IMR-90 (cell line): ENCODE results near the gene RUFY4. TPM values are rescaled to one million over a fixed set of nuclear protein-coding genes. Genes with fewer than 3 reads are reported as not detected.
A peak's percentile ranks its signal among the peaks of the same experiment; 100 is the strongest.

Experiments used
- ATAC-seq: fragments of 200-7000 bp; cut with Tn5 transposase; 2 replicates; pipeline ENCODE4 v1.9.1; 2020; ENCODE audit warnings: low read depth, mild to moderate bottlenecking, moderate library complexity
- BruUV-seq: library from RNA; stranded (reverse); fragments of 400-500 nt; replicated peaks from 2 replicates; lab custom pipeline; 2021; lab: Mats Ljungman, UMichigan
- CTCF ChIA-PET: fragments of 300-600 bp; formaldehyde crosslinking; extraction: SDS; loops from one replicate; lab custom pipeline; 2021; ENCODE audit warnings: antibody characterized with exemption; lab: Yijun Ruan, JAX
- POLR2A ChIA-PET: fragments of 300-600 bp; sonication (Branson Sonifier 250); formaldehyde crosslinking; loops from one replicate; lab custom pipeline; 2022; ENCODE audit warnings: antibody characterized with exemption; ENCODE audit not compliant: unreplicated experiment; lab: Charles Lee
- DNase-seq: peaks from one replicate; pipeline ENCODE4 v3.0.0; 2013
- H2AFZ ChIP-seq: replicated peaks from 2 replicates; pipeline ENCODE3; 2013; ENCODE audit warnings: low read length, mild to moderate bottlenecking; ENCODE audit not compliant: poor library complexity
- H2AK5ac ChIP-seq: 2 replicates; pipeline ENCODE4 v1.6.1; 2013; ENCODE audit warnings: low read depth, low read length, inconsistent platforms
- H2AK9ac ChIP-seq: replicated peaks from 2 replicates; pipeline ENCODE3; 2013; ENCODE audit warnings: mild to moderate bottlenecking, low read depth, low read length, moderate library complexity; ENCODE audit not compliant: poor library complexity
- H2BK120ac ChIP-seq: 2 replicates; pipeline ENCODE4 v1.6.1; 2013; ENCODE audit warnings: low read depth, low read length, inconsistent platforms
- H2BK15ac ChIP-seq: 3 replicates; pipeline ENCODE4 v1.6.1; 2013; ENCODE audit warnings: low read depth, low read length, inconsistent platforms
- H2BK20ac ChIP-seq: 2 replicates; pipeline ENCODE4 v1.6.1; 2013; ENCODE audit warnings: low read depth, mild to moderate bottlenecking, inconsistent platforms, low read length, moderate library complexity
- H2BK5ac ChIP-seq: 2 replicates; pipeline ENCODE4 v1.6.1; 2013; ENCODE audit warnings: mild to moderate bottlenecking, low read depth, low read length, inconsistent platforms; ENCODE audit not compliant: poor library complexity, severe bottlenecking
- H3K14ac ChIP-seq: replicated peaks from 2 replicates; pipeline ENCODE4 v1.6.1; 2013; ENCODE audit warnings: low read depth, low read length, inconsistent platforms
- H3K18ac ChIP-seq: 2 replicates; pipeline ENCODE4 v1.6.1; 2013; ENCODE audit warnings: low read depth, low read length, control low read depth
- H3K23ac ChIP-seq: 2 replicates; pipeline ENCODE4 v1.6.1; 2013; ENCODE audit warnings: low read depth, low read length, inconsistent platforms
- H3K27ac ChIP-seq: 2 replicates; pipeline ENCODE4 v1.5.1; 2013; ENCODE audit warnings: mild to moderate bottlenecking, control low read depth, low read length; ENCODE audit not compliant: insufficient read depth
- H3K27me3 ChIP-seq: 2 replicates; pipeline ENCODE4 v1.6.1; 2013; ENCODE audit warnings: low read length; ENCODE audit not compliant: control insufficient read depth, insufficient read depth
- H3K36me3 ChIP-seq: 2 replicates; pipeline ENCODE4 v1.6.1; 2013; ENCODE audit warnings: low read length, mixed read lengths; ENCODE audit not compliant: control insufficient read depth, insufficient read depth
- H3K4ac ChIP-seq: 2 replicates; pipeline ENCODE4 v1.6.1; 2013; ENCODE audit warnings: low read depth, low read length, inconsistent platforms
- H3K4me1 ChIP-seq: 2 replicates; pipeline ENCODE4 v1.6.1; 2013; ENCODE audit warnings: low read length, mixed read lengths; ENCODE audit not compliant: control insufficient read depth, insufficient read depth
- H3K4me2 ChIP-seq: 2 replicates; pipeline ENCODE4 v1.6.1; 2013; ENCODE audit warnings: low read depth, mild to moderate bottlenecking, control low read depth, low read length, moderate library complexity
- H3K4me3 ChIP-seq: 2 replicates; pipeline ENCODE4 v1.5.1; 2013; ENCODE audit warnings: low read depth, mild to moderate bottlenecking, control low read depth, low read length, moderate library complexity; ENCODE audit not compliant: insufficient read depth
- H3K56ac ChIP-seq: 2 replicates; pipeline ENCODE4 v1.6.1; 2013; ENCODE audit warnings: low read length, inconsistent platforms; ENCODE audit not compliant: insufficient read depth; ENCODE audit errors: extremely low read depth
- H3K79me1 ChIP-seq, 2 experiments: 2 replicates each; pipeline ENCODE4 v1.6.1; 2013; ENCODE audit warnings: low read length in 2 of 2, inconsistent platforms in 1 of 2, low read depth in 1 of 2
- H3K9ac ChIP-seq: 2 replicates; pipeline ENCODE4 v1.6.1; 2013; ENCODE audit warnings: low read depth, low read length, control low read depth
- H3K9me1 ChIP-seq: 2 replicates; pipeline ENCODE4 v1.6.1; 2013; ENCODE audit warnings: low read length, inconsistent platforms; ENCODE audit not compliant: insufficient read depth
- H3K9me3 ChIP-seq: 2 replicates; pipeline ENCODE4 v1.6.1; 2013; ENCODE audit warnings: low read length; ENCODE audit not compliant: control insufficient read depth, insufficient read depth
- H4K20me1 ChIP-seq: 2 replicates; pipeline ENCODE4 v1.6.1; 2013; ENCODE audit warnings: low read length, inconsistent platforms; ENCODE audit not compliant: insufficient read depth
- H4K5ac ChIP-seq: 2 replicates; pipeline ENCODE4 v1.6.1; 2013; ENCODE audit warnings: mild to moderate bottlenecking, low read depth, low read length, control low read depth
- H4K8ac ChIP-seq, 2 experiments: 2 replicates each; pipeline ENCODE4 v1.6.1; 2013; ENCODE audit warnings: low read depth in 2 of 2, low read length in 2 of 2, control low read depth in 1 of 2, inconsistent platforms in 1 of 2
- H4K91ac ChIP-seq: 2 replicates; pipeline ENCODE4 v1.6.1; 2013; ENCODE audit warnings: low read depth, low read length, inconsistent platforms; ENCODE audit not compliant: insufficient read depth
- BHLHE40 ChIP-seq: fragments of 150-350 bp; IDR thresholded peaks from 2 replicates; pipeline ENCODE4 v1.6.1; 2016; ENCODE audit warnings: mild to moderate bottlenecking, low read depth, low read length
- CEBPB ChIP-seq: IDR thresholded peaks from 2 replicates; pipeline ENCODE4 v1.6.1; 2012; ENCODE audit warnings: low read depth, low read length, improper control_type of control experiment
- CHD1 ChIP-seq: IDR thresholded peaks from 2 replicates; pipeline ENCODE4 v1.6.1; 2012; ENCODE audit warnings: low read depth, low read length, improper control_type of control experiment
- ELK1 ChIP-seq: fragments of 150-350 bp; IDR thresholded peaks from 2 replicates; pipeline ENCODE4 v1.6.1; 2016; ENCODE audit warnings: low read depth, mild to moderate bottlenecking, low read length, moderate library complexity, borderline replicate concordance
- FOS ChIP-seq: fragments of 150-350 bp; IDR thresholded peaks from 2 replicates; pipeline ENCODE4 v1.6.1; 2016; ENCODE audit warnings: low read depth, low read length
- MAFK ChIP-seq: IDR thresholded peaks from 2 replicates; pipeline ENCODE4 v1.6.1; 2012; ENCODE audit warnings: low read depth, low read length, improper control_type of control experiment
- MAZ ChIP-seq: IDR thresholded peaks from 2 replicates; pipeline ENCODE4 v1.6.1; 2012; ENCODE audit warnings: low read depth, mild to moderate bottlenecking, low read length, improper control_type of control experiment, moderate library complexity, borderline replicate concordance
- MXI1 ChIP-seq: IDR thresholded peaks from 2 replicates; pipeline ENCODE4 v1.6.1; 2012; ENCODE audit warnings: low read depth, mild to moderate bottlenecking, low read length, moderate library complexity, borderline replicate concordance
- NFE2L2 ChIP-seq: fragments of 150-350 bp; IDR thresholded peaks from 2 replicates; pipeline ENCODE4 v1.6.1; 2016; ENCODE audit warnings: low read depth, mild to moderate bottlenecking, low read length
- POLR2A ChIP-seq: IDR thresholded peaks from 2 replicates; pipeline ENCODE4 v1.6.1; 2012; ENCODE audit warnings: mild to moderate bottlenecking, low read depth, low read length
- RAD21 ChIP-seq: IDR thresholded peaks from 2 replicates; pipeline ENCODE4 v1.6.1; 2012; ENCODE audit warnings: low read length, improper control_type of control experiment
- RCOR1 ChIP-seq: IDR thresholded peaks from 2 replicates; pipeline ENCODE4 v1.6.1; 2012; ENCODE audit warnings: mild to moderate bottlenecking, low read length, improper control_type of control experiment; ENCODE audit not compliant: insufficient replicate concordance
- RFX5 ChIP-seq: IDR thresholded peaks from 2 replicates; pipeline ENCODE4 v1.8.0; 2012; ENCODE audit warnings: low read depth, mild to moderate bottlenecking, low read length, moderate library complexity
- SMC3 ChIP-seq: fragments of 150-350 bp; IDR thresholded peaks from 2 replicates; pipeline ENCODE4 v1.6.1; 2016; ENCODE audit warnings: low read depth, mild to moderate bottlenecking, antibody characterized with exemption, low read length, moderate library complexity
- WGBS, 2 experiments: methylation state at CpG; one replicate each; pipeline versions ENCODE4 v1.1.5 to v1.1.7; 2013; ENCODE audit warnings: missing lambda C conversion rate in 2 of 2; ENCODE audit not compliant: insufficient read length in 1 of 2; ENCODE audit errors: extremely low coverage in 2 of 2; 5-methylcytosine and 5-hydroxymethylcytosine counted together
- dilution Hi-C: fragments of 300-500 bp; cut with HindIII; formaldehyde crosslinking; loops from one replicate; pipeline ENCODE4 v1.14.3; 2018; ENCODE audit warnings: low sequenced_read_pairs; ENCODE audit not compliant: unreplicated experiment
- in situ Hi-C: fragments of 300-500 bp; cut with MboI; formaldehyde crosslinking; loops from 3 replicates; pipeline ENCODE4 v1.14.3; 2019; ENCODE audit warnings: low sequenced_read_pairs, inconsistent platforms, mixed read lengths
- intact Hi-C: fragments of 100-400 bp; cut with micrococcal nuclease; formaldehyde crosslinking; loops from 2 replicates; pipeline ENCODE4 v1.10.0; 2022
- polyA plus RNA-seq, 3 experiments: library from polyadenylated mRNA; depleted of rRNA; stranded (reverse); fragments of >200 nt; gene quantifications; 2 replicates each; pipeline ENCODE4 v1.2.3, GENCODE V29; 2012; ENCODE audit warnings: low replicate concordance in 1 of 3
- total RNA-seq: library from RNA; depleted of rRNA; stranded (reverse); fragments of >200 nt; gene quantifications from 2 replicates; pipeline ENCODE4 v1.2.3, GENCODE V29; 2012
- TF ChIP-seq, protein P1 (sequence below): conservative IDR thresholded peaks from 2 replicates; pipeline ENCODE4 v1.5.1; 2012; ENCODE audit warnings: mild to moderate bottlenecking, low read depth, low read length, improper control_type of control experiment
- TF ChIP-seq, protein P2 (sequence below): fragments of 150-350 bp; IDR thresholded peaks from 2 replicates; pipeline ENCODE4 v1.6.1; 2017; ENCODE audit warnings: mild to moderate bottlenecking, antibody characterized with exemption, low read length, low read depth

RUFY4 gene
- total and polyA plus RNA-seq, 2 of the 4 experiments (the other 2 are of a cell fraction): not detected

DNA sequence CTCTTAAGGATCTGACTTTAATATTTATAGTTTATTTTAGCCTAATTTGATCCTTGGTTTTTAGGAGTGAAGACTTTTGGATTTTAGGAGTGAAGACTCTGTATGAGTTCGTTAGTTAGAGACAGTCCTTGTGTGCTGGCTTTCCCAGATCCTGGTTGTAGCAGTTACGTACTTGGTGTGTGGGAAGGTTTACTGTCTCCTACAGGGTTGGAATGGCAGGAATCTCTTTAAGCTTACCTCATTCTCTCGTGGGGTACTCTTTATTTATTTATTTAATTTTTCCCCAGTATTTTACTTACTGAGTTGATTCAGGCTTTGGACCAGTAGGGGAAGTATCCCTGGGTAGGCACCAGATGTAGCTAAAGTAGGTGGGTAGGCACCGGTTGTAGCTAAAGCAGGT is 54.9 kb downstream of the RUFY4 start:
- in situ Hi-C loops: no loop called here
- CTCF ChIA-PET: no interaction called here
- BruUV-seq: no TSS peak

More for the DNA sequence above, 54.9 kb downstream of the RUFY4 start:
- dilution Hi-C loops: no loop called here
- Histone ChIP-seq H3K14ac (no peak overlapping the region), H3K4me3 (no peak overlapping the region), H2BK15ac (no peak overlapping the region), H4K8ac (no peak overlapping the region), H3K4me1 (no peaks in the 10 kb centered on the region), H2AK9ac (no peak overlapping the region), H3K23ac (no peak overlapping the region), H3K9ac (no peak overlapping the region), H3K18ac (no peak overlapping the region), H3K9me1 (no peaks in the 10 kb centered on the region), H2BK5ac (no peak overlapping the region), H2AFZ (no peak overlapping the region), H2AK5ac (no peak overlapping the region), H4K91ac (no peak overlapping the region), H2BK20ac (no peak overlapping the region), H2BK120ac (no peak overlapping the region), H3K36me3 (no peaks in the 10 kb centered on the region), H3K27me3 (peaks cover 43% of the 10 kb centered on the region), H3K4me2 (no peak overlapping the region), H3K79me1 (no peaks in the 10 kb centered on the region), H3K9me3 (peaks cover 5% of the 10 kb centered on the region), H3K4ac (no peak overlapping the region), H3K56ac (no peak overlapping the region), H4K5ac (no peak overlapping the region), H4K20me1 (no peaks in the 10 kb centered on the region), H3K27ac (no peak overlapping the region)
- TF ChIP-seq BHLHE40 (no peak), CHD1 (no peak), SMC3 (no peak), CEBPB (no peak), RFX5 (no peak), RCOR1 (no peak), RAD21 (no peak), MXI1 (no peak), NFE2L2 (no peak), ELK1 (no peak), POLR2A (no peak), MAFK (no peak), FOS (no peak), MAZ (no peak)
- TF ChIP-seq, protein P1, sequence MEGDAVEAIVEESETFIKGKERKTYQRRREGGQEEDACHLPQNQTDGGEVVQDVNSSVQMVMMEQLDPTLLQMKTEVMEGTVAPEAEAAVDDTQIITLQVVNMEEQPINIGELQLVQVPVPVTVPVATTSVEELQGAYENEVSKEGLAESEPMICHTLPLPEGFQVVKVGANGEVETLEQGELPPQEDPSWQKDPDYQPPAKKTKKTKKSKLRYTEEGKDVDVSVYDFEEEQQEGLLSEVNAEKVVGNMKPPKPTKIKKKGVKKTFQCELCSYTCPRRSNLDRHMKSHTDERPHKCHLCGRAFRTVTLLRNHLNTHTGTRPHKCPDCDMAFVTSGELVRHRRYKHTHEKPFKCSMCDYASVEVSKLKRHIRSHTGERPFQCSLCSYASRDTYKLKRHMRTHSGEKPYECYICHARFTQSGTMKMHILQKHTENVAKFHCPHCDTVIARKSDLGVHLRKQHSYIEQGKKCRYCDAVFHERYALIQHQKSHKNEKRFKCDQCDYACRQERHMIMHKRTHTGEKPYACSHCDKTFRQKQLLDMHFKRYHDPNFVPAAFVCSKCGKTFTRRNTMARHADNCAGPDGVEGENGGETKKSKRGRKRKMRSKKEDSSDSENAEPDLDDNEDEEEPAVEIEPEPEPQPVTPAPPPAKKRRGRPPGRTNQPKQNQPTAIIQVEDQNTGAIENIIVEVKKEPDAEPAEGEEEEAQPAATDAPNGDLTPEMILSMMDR: no peak
- TF ChIP-seq, protein P2, sequence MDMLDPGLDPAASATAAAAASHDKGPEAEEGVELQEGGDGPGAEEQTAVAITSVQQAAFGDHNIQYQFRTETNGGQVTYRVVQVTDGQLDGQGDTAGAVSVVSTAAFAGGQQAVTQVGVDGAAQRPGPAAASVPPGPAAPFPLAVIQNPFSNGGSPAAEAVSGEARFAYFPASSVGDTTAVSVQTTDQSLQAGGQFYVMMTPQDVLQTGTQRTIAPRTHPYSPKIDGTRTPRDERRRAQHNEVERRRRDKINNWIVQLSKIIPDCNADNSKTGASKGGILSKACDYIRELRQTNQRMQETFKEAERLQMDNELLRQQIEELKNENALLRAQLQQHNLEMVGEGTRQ: no peak
- POLR2A ChIA-PET: no interaction called here
- no CpG with 5 or more reads among the region's 4 CpGs for WGBS, 2 experiments
- intact Hi-C loops: no loop called here
- DNase-seq: peak; percentile 19
- ATAC-seq: 0 out of 2 replicates have a peak, but pooled peaks have one; percentile 27
